Frontal cortex (tissue), 4 donors: ENCODE data around the gene D2HGDH. TPM values are rescaled to one million over a fixed set of nuclear protein-coding genes. Genes with fewer than 3 reads are reported as not detected.

Experiments used
- DNase-seq, 2 donors: peaks; one replicate each; pipeline ENCODE4 v3.0.0; 2012; ENCODE audit warnings: low spot score in 2 of 2
- FAIRE-seq: peaks from 2 replicates; lab custom pipeline; 2012; peaks lifted over from hg19 to GRCh38; lab: Jason Lieb, UNC
- total RNA-seq: library from RNA; depleted of rRNA; stranded (reverse); fragments of >200 nt; gene quantifications from one replicate; pipeline ENCODE4 v1.2.3, GENCODE V29; 2014
- donor health status: control.
- donor health status: control.
- donor health status: control.

Gene D2HGDH
- 9.4 TPM for total RNA-seq

DNA sequence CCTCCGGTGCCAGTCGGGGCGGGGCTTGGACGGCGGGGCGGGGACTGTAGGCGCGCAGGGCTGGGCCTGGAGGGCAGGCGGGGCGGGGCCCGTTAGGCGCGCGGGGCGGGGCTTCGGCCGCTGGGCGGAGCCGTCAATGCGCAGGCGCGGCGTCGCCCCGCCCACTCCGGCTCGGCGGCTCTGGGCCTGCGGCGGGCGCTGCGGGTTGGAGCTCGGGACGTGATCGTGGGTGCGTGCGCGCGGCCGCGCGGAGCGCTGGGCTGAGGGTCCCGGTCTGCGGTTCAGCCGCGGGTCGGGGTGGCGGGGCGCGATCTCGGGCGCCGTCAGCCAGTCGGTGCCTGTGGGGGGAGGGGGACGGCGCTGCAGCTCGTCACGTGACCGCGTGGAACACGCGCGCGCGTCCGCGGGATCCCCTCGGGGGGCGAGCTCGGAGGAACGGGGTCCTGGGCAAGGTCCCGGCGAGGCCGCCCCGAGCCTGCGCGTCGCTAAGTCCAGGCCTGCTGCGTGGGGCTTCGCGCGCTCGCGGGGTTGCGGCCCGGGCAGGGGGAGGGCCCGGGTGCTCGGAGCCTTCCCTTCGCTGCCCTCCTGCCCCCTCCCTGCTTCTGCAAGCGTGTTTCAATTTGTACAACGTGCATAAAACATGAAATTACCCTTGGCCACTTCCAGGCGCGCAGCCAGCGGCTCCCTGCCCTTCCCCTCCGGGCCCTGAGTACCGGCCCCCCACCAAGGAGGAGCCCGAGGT lies at the start of gene D2HGDH:
TSS of gene D2HGDH (plus strand) at position 164 of the 742 bp plus-strand sequence. CDS start 595 bp downstream, outside the sequence.
- DNase-seq: peak; percentile 97 to 99
- FAIRE-seq: no peak

DNA sequence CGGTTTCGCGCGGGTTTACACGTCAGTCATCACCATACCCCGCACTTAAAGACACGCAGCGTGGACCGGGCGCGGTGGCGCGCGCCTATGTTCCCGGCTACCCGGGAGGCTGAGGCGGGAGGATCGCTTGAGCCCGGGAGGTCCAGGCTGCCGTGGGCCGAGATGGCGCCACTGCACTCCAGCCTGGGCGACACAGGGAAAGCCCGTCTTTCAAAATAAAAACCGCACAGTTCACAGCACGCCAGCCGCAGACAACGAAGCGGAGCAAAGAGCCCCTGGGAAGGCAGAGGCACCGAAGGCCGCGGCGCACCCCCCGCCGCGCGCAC lies 48.1 kb upstream of the D2HGDH start:
- FAIRE-seq (no peak), DNase-seq (peak in 1 of 2 donors; percentile 11)

DNA sequence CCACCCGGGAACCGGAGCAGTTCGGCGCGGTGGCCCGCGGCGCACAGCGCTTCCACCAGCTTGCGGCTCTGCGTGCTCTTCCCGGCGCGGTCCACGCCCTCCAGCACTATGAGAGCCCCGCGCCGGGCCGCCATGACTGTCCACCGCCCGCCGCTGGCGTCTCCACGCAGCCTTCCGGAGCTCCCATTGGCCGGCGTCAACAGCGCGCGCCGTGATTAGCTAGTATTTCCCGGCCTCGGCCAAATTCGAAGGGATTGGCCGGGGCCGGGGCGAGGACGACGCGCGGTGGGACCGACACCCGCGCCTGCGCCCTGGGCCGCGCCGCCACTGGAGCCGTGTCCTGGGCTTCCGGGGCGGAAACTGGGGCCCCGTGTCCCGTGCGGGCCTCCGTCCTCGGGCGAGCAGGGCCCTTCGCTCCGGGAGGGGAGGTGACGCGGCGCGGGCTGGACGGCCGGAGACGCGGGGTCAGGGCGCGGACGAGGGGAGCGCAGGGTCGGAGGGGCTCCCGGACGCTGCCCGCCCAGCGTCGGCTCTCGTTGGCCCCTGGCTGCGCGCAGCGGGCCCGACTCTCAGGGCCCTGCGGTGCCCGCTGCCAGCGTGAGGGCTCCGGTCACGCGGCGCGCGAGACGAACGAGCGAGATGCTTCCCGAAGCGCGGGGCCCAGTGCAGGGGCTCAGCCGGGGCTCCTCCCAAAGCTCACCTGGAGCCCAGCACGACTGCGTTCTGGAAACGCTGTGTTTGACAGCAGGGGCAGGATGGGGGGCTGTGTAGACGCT lies 47.6 kb upstream of the D2HGDH start, which contains the start of gene DTYMK:
TSS of gene DTYMK (minus strand) at position 166 of the 776 bp plus-strand sequence. CDS start at position 134, 32 bp downstream.
- DNase-seq: peak; percentile 98 to 100
- FAIRE-seq: no peak

DNA sequence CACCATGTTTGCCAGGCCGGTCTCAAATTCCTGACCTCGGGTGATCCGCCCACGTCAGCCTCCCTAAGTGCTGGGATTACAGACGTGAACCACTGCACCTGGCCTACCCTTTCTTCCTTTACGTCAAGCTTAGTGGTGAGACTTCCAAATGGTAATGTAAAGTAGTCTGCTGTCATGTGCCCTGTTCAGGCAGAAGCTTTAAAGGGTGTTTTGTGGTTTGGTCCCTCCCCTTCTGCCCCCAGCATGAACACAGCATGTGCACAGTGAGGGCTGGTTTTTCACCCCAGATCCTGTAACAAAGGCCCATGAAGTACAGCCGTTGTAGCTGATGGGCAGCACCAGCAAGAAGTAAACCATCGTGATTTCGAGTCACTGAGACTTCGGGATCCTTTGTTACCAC lies 45.1 kb upstream of the D2HGDH start:
- FAIRE-seq: no peak

DNA sequence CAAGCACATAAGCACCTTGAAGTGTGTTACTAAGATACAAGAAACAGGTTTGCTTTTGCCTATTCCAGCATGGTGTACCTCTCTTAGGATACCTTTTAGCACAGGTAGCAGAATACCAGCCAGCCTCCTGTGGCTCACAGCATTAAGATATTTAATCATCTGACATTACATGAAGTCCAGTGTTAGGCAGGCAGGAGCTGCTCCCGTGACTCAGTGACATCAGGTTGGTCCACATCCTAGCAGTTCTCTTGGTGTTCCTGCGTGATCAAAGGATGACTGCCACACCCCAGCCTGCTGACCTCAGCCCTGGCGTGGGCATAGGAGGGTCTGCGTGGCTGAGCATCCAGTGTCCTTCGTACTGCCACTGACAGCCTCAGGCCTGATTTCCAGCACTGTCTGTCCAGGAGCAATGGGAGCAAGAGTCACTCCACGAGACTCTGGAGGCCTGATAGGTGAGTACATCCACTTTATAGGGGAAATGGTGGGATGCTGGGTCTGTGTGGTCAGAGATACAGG lies 44.2 kb upstream of the D2HGDH start:
- FAIRE-seq: no peak
- no peak for DNase-seq

More for the DNA sequence above, 45.1 kb upstream of the D2HGDH start:
- DNase-seq: no peak

DNA sequence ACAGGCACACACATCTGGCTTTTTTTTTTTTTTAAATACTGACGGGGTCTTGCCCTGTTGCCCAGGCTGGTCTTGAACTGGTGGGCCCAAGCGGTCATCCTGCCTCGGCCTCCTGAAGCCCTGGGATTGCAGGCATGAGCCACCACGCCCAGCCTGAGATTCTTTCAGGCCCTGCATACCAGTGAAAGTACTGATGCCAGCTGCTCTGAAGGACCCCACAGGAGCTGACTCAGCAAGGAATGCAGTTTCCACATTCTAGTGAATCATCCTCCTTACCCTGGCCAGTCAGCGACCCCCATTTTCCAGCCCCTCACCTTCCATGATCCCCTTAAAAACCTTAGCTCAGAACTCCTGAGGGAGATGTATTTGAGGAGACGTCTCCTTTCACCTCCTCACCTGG lies 42.0 kb upstream of the D2HGDH start:
- DNase-seq (no peak), FAIRE-seq (no peak)

DNA sequence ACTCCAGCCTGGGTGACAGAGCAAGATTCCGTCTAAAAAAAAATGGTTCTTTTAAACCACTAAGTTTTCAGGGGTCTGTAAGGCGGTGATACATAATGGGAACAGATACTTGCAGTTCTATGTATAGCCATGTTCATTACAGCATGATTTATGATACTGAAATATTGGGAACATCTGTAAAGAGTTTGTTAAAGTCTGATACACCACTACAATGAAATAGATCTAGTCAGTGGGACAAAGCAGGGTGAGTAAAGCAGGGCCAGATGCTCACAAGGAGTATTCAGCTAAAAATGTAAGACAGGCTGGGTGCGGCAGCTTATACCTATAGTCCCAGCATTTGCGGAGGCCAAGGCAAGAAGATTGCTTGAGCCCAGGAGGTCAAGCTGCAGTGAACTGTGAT lies 38.8 kb upstream of the D2HGDH start:
- FAIRE-seq (no peak), DNase-seq (no peak)

DNA sequence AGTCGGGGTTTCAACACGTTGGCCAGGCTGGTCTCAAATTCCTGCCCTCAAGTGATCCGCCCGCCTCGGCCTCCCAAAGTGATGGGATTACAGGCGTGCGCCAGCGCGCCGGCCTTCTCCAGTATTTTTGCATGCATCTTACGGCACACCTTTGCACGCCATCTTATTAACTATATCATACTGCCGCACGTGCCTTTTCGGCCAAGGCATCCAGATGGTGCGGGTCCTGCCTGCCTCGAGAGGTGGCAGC lies 33.4 kb upstream of the D2HGDH start:
- DNase-seq: no peak
- no peak for FAIRE-seq

DNA sequence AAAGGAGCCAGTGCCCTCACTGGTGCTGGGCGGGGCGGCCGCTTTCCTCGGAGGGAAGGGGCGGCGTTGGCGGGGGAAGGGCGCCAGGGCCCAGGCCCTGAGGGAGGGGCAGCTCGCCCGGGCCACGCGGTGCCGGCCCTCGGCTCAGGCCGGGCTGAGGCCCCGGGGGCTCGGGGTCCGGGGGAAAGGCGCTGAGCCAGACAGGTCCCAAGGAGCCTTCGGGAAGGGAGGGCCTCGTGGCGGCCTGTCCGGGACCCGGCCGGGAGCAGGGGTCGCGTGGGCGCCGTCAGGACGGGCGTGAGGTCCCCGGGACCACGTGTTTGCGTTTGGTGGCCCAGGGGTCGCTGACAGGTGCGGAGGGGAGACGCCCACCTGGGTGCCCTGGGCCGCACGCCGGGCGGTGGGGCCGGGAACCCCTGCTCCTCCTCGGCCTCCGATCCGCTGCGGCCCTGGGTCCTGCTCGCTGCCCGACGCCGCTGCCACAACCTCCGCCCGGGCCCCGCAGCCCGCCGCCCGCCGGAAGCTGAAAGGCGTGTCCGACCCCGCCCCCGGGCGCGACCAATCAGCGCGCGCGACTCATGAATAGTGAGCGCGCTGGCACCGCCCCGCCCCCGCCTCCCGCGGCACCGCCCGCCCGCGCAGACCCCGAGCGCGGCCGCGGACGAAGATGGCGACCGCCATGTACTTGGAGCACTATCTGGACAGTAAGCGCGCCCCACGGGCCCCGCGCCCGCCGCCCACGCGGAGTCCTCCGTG lies 32.9 kb upstream of the D2HGDH start, which contains the start of gene ING5:
TSS of gene ING5 (plus strand) at position 641 of the 756 bp plus-strand sequence. CDS start at position 668, 27 bp downstream.
- no peak for FAIRE-seq
- peak; percentile 91 to 96 for DNase-seq

DNA sequence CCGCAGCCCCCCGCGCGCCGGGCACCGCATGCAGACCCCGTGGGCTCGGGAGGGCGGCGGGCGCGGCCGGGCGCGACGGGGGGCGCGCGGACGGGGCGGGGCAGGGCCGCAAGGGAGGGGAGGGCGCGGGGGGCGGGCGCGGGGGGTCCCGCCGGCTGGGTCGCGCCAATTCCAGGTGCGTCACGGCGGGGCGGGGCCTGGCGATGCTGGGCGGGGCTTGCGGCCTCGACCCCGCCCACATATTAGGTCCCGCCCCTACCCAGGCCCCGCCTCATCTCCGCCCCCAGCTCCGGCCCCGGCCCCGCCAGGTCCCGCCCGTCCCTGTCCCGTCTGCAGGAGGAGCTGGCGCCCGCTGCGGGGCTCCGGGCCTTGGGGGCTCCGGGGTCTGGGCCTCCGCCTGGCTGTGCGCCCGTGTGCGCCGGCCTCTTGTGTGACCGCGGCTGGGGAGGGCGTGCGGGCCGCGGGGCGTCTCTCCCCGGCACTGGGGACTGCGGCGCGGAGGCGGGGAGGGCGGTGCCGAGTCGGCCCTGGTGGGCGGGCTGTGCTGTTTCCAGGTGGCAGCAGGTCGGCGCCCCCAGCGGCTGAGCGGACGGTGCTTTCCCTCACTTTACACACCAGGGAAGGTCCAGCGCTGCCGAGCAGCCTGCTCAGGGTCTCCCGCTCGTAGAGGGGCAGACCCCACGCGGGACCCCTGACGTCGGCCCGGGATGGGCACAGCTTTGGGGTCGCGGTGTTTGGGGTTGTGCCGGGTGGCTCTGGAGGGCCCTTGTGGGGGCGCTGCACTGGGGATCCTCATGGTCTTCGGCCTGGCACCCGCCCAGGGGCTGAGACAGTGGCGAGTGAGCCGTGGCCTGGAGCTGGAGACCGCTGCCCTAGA lies 32.0 kb upstream of the D2HGDH start:
- FAIRE-seq: no peak
- peak; percentile 97 to 98 for DNase-seq

DNA sequence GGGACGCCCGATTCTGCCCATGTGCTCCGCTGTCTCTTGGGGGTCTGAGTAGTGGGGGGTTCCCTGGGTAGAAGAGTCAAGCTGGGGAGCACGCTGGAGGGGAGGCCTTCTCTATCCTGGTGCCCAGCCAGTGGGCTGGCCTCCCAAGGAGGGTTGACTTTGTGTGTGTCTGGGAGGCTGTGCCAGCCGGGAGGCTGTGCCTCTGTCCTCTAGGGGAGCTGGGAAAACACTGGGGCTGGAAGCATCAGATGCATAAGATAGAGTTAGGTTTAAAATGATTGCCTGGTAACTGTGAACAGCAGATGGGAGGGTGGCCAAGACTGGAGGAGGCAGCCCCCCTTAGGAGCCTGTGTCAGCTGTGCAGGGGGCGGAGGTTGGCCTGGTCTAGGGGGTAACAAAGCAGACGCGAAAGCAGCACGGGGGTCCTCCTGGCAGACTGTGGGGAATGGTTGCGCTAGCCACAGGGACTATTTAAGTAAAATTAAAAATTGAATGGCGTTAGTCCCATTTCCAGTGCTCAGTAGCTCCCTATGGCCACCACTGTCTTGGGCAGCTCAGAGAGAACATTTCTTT lies 31.3 kb upstream of the D2HGDH start:
- FAIRE-seq (no peak), DNase-seq (no peak)

DNA sequence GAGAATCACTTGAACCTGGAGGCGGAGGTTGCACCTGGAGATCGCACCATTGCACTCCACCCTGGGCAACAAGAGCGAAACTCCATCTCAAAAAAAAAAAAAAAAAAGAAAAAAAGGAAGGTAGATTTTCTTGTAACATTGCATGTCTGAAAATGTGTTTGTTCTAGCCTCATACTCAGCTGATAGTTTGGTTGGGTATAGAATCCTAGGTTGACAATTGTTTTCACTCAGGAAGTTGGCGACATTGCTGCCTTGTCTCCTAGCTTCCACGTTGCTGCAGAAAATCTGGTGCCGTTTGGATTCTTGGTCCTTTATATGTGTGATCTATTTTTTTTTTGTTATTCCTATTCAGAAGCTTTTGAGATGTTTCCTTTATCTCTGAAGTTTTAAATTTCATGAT lies 27.9 kb upstream of the D2HGDH start:
- DNase-seq (no peak), FAIRE-seq (no peak)

DNA sequence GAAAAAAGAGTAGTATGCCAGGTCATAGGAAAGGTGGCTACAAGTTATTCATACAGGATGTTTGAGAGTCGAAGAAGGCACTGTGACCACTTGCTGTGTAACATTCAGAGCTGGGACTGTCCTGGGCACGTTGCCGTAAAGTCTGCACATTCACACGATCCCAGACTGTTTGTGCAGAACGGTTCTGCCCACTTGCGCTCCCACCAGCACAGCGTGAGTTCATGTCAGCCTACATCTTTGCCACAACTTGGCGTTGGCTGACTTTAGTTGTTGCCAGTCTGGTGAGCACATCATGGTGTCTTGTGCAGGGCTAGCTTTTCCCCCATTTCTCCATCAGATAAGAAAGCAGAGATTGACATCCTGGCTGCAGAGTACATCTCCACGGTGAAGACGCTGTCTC lies 25.6 kb upstream of the D2HGDH start:
- FAIRE-seq: no peak
- no peak for DNase-seq

DNA sequence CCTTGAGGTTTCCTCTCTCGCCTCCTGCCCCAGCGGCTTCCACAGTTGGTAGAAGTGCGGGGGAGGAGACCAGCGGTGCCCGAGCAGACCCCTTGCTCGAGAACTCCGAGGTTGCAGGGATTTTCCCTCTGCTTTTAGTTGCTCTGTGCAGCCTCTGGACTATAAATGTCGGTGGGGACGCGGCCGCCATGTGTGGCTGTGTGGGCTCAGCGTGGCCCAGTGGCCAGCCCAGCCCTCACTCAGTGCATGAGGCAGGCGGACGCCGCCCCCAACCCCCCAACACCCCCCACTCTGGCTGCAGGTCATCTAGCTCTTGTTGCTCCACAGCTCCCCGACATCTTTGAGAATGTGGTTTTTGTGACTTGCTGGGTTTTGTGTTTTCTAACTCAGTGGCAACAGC lies 15.3 kb upstream of the D2HGDH start:
- FAIRE-seq (no peak), DNase-seq (no peak)

DNA sequence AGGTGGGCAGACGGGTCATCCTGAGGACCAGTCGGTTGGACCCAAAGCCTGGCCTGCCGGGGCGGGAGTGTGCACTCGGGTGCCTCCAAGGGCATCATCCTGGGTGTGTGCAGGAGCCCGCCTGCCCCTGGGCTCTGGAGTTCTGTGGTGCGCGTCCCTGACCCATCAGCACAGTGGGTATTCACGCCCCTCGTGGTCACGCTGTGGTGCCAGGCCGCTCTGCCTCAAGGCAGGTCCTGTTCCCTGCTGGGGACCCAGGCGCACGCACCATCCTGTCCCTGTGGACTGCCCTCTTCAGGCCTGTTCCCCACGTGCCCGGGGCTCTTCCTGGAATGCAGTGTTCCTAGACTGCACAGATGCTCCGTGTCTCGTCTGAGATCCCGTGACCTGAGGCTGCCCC lies 14.3 kb upstream of the D2HGDH start:
- DNase-seq: no peak

DNA sequence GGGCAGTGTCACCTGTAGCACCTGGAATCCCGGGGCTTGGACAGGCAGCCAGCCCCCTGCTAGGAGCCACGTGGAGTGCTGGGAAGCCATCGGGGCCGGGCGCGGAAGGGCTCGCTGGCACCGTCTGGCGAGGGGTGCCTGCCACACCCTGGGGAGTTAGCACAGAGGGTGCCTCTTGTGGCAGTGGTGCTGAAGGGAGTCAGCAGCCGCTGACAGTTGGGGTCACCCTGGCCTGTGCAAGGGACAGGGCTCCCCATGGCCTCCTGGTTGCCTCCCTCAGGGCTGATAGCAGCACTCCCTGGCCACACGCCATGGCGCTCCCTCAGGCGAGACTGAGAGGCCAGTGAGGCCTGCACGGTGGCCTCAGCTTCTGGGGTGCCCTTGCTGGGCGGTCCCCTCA lies 13.9 kb upstream of the D2HGDH start:
- DNase-seq: peak in 1 of 2 donors; percentile 16
- no peak for FAIRE-seq

More for the DNA sequence above, 14.3 kb upstream of the D2HGDH start:
- no peak for FAIRE-seq

DNA sequence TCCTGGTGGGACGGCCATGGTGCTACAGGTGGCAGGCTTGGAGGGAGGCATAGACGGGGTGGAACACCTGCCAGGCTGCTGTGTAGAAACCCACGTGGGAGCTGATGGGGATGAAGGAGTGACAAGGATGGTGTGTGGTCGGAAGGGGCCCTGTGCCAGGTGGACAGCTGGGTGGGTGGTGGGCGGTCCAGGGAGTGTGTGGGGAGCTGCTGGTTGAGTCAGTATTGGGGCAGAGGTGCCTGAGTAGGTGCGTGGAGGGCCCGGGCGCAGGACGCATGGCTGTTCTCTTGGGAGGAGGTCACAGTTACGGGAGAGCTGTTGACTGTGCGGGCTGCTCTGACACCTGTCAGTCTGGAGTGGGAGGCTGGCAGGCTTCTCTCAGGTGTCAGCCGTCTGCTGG lies 12.6 kb upstream of the D2HGDH start:
- FAIRE-seq: no peak

DNA sequence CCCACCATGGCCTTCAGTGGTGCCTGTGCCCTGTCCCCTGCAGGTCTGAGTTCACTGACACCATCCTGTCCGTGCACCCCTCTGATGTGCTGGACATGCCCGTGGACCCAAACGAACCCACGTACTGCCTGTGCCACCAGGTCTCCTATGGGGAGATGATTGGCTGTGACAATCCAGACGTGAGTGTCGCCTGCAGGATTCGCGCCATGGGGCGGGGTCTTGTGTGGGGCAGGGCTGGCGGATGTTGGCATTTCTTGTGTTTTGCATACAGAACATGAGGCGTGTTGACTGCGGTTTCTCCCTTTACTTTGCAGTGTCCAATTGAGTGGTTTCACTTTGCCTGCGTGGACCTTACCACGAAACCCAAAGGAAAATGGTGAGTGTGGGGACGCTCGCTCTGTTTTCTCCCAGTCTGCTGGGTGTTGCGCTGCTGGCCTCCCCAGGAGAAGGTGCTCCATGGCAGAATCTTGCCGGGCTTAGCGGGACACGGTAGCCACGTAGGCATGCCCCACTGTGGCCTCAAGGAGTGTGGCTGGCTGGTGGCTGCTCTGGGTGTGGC lies 11.5 kb upstream of the D2HGDH start:
- no peak for FAIRE-seq
- no peak for DNase-seq

More for the DNA sequence above, 12.6 kb upstream of the D2HGDH start:
- DNase-seq: peak in 1 of 2 donors; percentile 11
